Stimulated activated CD4-positive, alpha-beta T cell treated with anti-CD3 and anti-CD28 coated beads, Interleukin-4, amount 100 ng/mL, for 48 hours (primary cell): ENCODE measurements around the gene DKKL1.
A peak's percentile ranks its signal among the peaks of the same experiment; 100 is the strongest.

Experiments used
- DNase-seq, 2 donors: peaks; one replicate each; pipeline ENCODE4 v3.0.0-alpha.2; 2020; ENCODE audit warnings: low read depth in 2 of 2

DKKL1 gene

GRCh38 chr19:49396738-49397505 lies 33.2 kb downstream of the DKKL1 start:
- DNase-seq, result no peak

DNA sequence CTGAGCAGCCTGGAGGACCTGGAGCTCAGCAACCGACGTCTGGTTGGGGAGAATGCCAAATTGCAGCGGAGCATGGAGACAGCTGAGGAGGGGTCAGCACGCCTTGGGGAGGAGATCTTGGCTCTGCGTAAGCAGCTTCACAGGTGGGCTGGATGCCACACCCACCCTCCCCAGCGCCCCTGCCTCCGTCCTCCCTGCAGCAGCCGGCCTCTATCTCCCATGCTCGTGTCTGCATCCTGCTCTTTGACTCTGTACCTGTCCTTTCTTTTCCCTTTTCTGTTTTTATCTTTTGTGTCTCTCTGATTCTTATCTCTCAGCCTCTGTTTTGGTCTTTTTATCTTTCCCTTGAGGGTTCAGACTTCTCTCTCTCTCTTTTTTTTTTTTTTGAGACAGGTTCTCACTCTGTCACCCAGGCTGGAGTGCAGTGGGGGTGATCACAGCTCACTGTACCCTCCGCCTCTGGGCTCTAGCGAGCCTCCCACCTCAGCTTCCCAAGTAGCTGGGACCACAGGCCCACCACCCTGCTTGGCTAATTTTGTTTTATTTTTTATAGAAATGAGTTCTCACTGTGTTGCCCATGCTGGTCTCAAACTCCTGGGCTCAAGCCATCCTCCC lies 34.4 kb downstream of the DKKL1 start:
- DNase-seq, result no peak

- DNase-seq, result no peak
These were observed 35.3 kb downstream of the DKKL1 start for GRCh38 chr19:49398931-49399330.

GRCh38 chr19:49400029-49400428 lies 36.4 kb downstream of the DKKL1 start:
- DNase-seq, result no peak

GRCh38 chr19:49403404-49404187 lies 39.9 kb downstream of the DKKL1 start:
- no peak for DNase-seq

- no peak for DNase-seq
These were observed 43.4 kb downstream of the DKKL1 start for GRCh38 chr19:49407079-49407478.

GRCh38 chr19:49407482-49408015 lies 43.9 kb downstream of the DKKL1 start:
- DNase-seq, result no peak

DNA sequence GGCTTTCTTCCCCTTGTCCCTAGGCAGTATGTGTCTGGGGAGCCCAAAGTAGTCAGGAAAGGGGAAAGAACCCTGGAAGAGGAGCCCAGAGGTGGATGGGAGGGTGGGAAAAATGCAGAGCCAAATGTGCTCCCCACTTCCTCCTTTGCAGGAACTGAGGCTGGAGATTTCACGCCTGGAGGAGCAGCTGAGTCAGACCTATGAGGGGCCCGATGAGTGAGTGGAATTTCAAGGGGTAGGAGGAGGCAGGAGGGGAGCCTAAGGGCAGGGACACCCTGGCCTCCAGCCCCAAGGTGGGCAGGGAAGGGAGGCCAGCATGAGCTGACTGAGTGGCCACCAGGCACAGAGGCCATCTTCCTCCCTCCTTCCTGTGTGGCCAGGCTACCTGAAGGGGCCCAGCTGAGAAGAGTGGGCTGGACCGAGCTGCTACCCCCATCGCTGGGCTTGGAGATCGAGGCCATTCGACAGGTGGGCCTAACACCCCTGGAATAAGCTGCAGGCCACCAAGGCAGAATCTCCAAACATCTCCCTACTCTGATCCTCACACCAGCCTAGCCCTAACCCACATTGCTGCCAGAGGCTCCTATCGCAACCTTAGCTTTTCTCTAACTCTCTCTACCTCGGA lies 45.3 kb downstream of the DKKL1 start:
- no peak for DNase-seq

DNA sequence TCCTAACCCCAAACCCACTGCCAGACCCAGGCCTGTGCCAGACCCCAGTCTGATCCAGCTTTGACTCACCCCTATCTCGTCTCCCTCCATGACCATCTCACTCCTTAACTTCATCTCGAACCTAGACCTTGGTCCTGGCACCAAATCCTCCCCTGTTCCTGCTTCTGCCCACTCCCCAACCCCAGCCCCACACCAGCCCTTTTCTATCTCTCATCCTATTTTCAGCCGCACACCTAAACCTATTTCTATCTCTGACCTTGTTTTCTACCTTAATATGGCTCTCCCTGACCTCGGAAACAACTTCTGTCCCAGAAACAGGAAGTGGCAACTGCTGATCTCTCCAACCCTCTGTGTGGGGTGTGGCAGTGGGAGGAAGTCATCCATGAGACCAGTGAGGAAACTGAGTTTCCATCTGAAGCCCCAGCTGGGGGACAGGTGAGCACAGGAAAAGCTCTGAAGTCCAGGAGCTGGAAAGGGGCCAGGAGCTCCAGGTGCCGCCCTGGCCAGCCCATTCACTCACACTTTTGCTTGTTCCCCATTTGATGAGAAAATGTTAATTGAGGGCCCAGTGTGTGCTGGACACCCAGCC lies 45.9 kb downstream of the DKKL1 start:
- DNase-seq, result no peak

GRCh38 chr19:49411681-49412326 lies 48.1 kb downstream of the DKKL1 start:
- DNase-seq, result no peak

DNA sequence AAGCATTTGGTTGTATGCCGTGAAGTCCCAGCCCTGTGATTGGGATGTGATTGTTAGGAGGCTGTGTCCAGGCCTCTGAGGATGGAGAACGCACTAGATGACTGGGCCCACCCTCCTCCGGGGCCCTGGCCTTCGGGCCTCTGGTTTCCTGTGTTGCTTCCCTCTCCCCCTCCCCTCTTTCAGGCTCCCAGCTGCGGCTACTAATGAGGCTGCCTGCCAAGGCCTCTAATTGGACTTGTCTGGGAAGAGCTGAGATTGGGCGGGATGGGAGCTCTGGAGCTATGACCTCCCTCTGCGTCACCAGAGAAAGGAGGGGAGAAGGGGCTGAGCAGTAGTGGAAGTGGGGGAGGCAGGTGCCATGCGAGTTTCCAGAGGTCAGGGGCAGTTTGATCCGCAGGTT lies 49.7 kb downstream of the DKKL1 start:
- no peak for DNase-seq

GRCh38 chr19:49414256-49414655 lies 50.6 kb downstream of the DKKL1 start:
- DNase-seq, result no peak

GRCh38 chr19:49415102-49415809 lies 51.6 kb downstream of the DKKL1 start:
- no peak for DNase-seq

DNA sequence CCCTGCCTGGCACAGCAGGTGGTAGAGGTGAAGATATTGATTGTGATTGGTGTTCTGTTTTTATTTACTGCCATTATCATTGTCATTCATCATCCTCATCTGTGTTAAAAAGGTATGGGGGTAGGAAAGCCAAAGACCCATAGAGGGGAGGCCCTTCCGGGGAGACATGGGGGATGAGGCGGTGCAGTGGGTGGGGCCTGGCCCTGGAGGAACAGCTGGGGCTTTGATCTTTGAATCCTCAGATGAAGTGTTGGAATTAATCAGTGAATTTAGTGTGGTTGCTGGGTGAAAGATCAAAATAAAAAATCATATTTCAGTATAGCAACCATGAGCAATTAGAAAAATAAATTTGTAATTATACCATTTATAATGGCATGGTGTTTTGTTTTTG lies 52.1 kb downstream of the DKKL1 start:
- no peak for DNase-seq

DNA sequence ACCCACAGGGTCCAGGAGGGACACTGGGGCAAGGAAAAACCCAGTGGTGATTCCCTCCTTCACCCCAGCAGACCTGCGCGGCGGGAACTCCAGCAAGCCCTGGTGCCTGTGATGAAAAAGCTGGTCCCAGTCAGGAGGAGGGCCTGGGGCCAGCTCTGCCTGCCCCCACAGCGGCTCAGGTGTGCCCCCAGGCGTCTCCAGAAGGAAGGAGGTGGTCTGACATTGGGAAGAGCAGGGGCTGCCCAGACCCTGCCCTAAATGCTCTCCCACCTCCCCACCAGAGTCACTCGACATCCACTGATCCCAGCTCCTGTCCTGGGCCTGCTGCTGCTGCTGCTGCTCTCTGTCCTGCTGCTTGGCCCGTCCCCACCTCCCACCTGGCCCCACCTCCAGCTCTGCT lies 53.4 kb downstream of the DKKL1 start:
- no peak for DNase-seq

DNA sequence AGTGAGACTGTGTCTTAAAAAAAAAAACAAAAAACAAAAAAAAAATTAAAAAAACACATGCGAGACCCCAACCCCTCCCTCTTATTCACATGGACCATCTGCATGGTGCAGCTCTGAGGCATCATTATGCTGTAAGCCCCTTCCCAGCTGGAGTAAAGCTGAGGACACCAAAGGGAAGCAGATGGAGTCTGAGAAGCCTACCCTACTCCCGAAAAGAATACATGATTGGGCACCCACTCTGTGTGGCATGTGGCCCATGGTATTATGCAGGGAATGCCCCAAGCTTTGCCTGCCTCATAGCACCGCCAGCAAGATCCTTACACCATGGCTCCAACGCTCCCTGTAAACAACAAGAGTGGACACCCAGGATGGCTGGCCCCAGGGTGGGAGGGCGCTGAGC lies 54.8 kb downstream of the DKKL1 start:
- DNase-seq, result no peak

- DNase-seq, result no peak
These were observed 55.5 kb downstream of the DKKL1 start for GRCh38 chr19:49419173-49419572.

- DNase-seq, result no peak
These were observed 56.5 kb downstream of the DKKL1 start for GRCh38 chr19:49420227-49420626.

DNA sequence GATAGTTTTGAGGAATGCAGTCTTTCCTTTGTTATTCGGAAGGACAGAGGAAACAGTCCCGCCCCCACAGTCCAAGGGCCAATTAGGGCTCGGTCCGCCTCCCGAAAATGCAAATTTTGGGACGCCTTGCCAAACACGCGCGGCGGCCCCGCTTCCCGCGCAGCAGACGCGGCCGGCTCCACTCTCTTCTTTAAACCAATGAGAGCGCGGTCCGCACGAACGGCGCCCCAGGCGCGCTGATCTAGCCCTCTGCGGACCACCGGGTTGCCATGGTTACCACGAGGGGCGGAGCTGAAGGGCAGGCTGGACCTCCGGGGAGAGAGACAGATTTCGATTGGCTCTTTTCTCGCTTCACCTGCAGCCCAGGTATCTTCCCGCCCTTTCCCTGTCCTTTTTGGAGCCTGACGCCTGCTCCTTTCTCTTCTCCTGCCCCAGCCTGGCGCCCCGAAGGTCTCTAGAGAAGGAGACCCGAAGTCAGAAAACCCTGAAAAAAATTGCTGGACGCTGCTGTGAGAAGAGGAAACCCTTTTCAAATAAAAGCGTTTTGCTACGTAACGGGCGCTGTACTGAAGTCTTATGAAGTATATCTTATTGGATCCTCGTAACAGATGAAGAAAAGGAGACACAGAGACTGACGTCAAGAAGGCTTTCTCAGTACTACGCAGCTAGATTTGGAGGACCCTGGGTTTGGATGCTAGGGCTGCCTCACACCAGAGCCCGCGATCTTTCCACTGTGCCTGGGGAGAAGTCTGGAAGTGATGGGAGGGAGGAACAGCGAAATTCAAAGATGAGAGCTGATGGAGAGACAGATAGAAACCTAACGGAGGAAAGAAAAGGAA lies 57.6 kb downstream of the DKKL1 start:
- peak; percentile 41 to 47 for DNase-seq

- DNase-seq, result no peak
These were observed 58.2 kb downstream of the DKKL1 start for GRCh38 chr19:49421878-49422202.
